Measurements from ENCODE around the gene CUBN. TPM values are rescaled to one million over a fixed set of nuclear protein-coding genes. Genes with fewer than 3 reads are reported as not detected.

Gene CUBN
- total RNA-seq, 1 experiment from 2014 or later, result 0.46 TPM

- no peaks in the 10 kb centered on the region for H3K9me3 Mint-ChIP-seq
- no peak overlapping the region for H3K4me3 Mint-ChIP-seq
- ChIA-PET CTCF (no interaction called here), POLR2A (interaction anchor here (0.6 kb wide), 1 partner anchor 82 kb away, joined by 3 read pairs; no protein-coding TSS in a partner anchor)
- peaks cover 10% of the 10 kb centered on the region for H3K4me1 Mint-ChIP-seq
- DNase-seq (ENCODE audit: low spot score), result no peak
- no peaks in the 10 kb centered on the region for H3K27me3 Mint-ChIP-seq (ENCODE audit: low read depth)
- no peak overlapping the region for H3K27ac Mint-ChIP-seq
- TF ChIP-seq CREM (CRISPR knock-in tag; IDR thresholded peaks at IDR 0.05) (no peak), ATF2 (CRISPR knock-in tag; IDR thresholded peaks at IDR 0.05; ENCODE audit: borderline replicate concordance, low read depth) (no peak), MAX (CRISPR knock-in tag; IDR thresholded peaks at IDR 0.05) (no peak), GRHL2 (CRISPR knock-in tag; IDR thresholded peaks at IDR 0.05; ENCODE audit: insufficient replicate concordance, severe bottlenecking) (no peak), ZNF121 (CRISPR knock-in tag; IDR thresholded peaks at IDR 0.05) (no peak), NR3C1 (CRISPR knock-in tag; conservative IDR thresholded peaks at IDR 0.05; ENCODE audit: low read depth) (no peak), ESRRA (CRISPR knock-in tag; IDR thresholded peaks at IDR 0.05; ENCODE audit: borderline replicate concordance) (no peak), SMAD4 (CRISPR knock-in tag; IDR thresholded peaks at IDR 0.05) (no peak), ZSCAN18 (CRISPR knock-in tag; IDR thresholded peaks at IDR 0.05) (no peak), E2F5 (CRISPR knock-in tag; IDR thresholded peaks at IDR 0.05) (no peak), HMGA2 (CRISPR knock-in tag; IDR thresholded peaks at IDR 0.05) (no peak), MXD4 (CRISPR knock-in tag; IDR thresholded peaks at IDR 0.05; ENCODE audit: borderline replicate concordance) (no peak), ZNF416 (CRISPR knock-in tag; IDR thresholded peaks at IDR 0.05) (no peak), SP1 (CRISPR knock-in tag; conservative IDR thresholded peaks at IDR 0.05) (no peak), GABPB1 (CRISPR knock-in tag; IDR thresholded peaks at IDR 0.05) (no peak), TCF7 (CRISPR knock-in tag; IDR thresholded peaks at IDR 0.05; ENCODE audit: low read depth) (no peak), ARID4B (CRISPR knock-in tag; IDR thresholded peaks at IDR 0.05; ENCODE audit: borderline replicate concordance) (no peak), ATF1 (CRISPR knock-in tag; IDR thresholded peaks at IDR 0.05) (no peak)
- ATAC-seq, result no peak
- H3K36me3 Mint-ChIP-seq, result no peaks in the 10 kb centered on the region
Observed at GRCh38 chr10:17035446-17035845, 94.2 kb downstream of the CUBN start.

Measured in WTC11 (cell line).